Omental fat pad (tissue), 4 donors: Measurements from ENCODE around the gene ALDH1B1. TPM values are rescaled to one million over a fixed set of nuclear protein-coding genes. Genes with fewer than 3 reads are reported as not detected.

ENCODE experiments used
- ATAC-seq: fragments of 150-250 bp; one replicate; pipeline ENCODE4 v1.9.1; 2016; ENCODE audit warnings: mild to moderate bottlenecking, moderate library complexity; ENCODE audit not compliant: low FRiP score
- DNase-seq: peaks from one replicate; pipeline ENCODE4 v3.0.0-alpha.2; 2019; ENCODE audit warnings: low spot score
- CTCF ChIP-seq, 3 donors: fragments of 450-650 bp; IDR thresholded peaks; one replicate each; pipeline ENCODE4 v1.5.1; 2016 to 2017; ENCODE audit warnings: antibody characterized with exemption in 3 of 3, mild to moderate bottlenecking in 3 of 3, moderate library complexity in 2 of 3
- total RNA-seq, 4 donors: library from RNA; depleted of rRNA; stranded (reverse); fragments of >200 nt; gene quantifications; one replicate each; pipeline ENCODE4 v1.1.0, GENCODE V29; 2016

ALDH1B1 gene
- 10 to 100 TPM; 12.0 to 28.0 (median 21.1) TPM for total RNA-seq

GRCh38 chr9:38392235-38393127, at the start of gene ALDH1B1:
ALDH1B1 (plus strand) TSS chr9:38392702; CDS start chr9:38395749, 3,047 bp downstream.
- DNase-seq (peak; percentile 54), ATAC-seq (peak; percentile 98)
- TF ChIP-seq CTCF (IDR thresholded peaks at IDR 0.05) = no peak

GRCh38 chr9:38343037-38343436, 49.5 kb upstream of the ALDH1B1 start:
- ATAC-seq = no peak
- no peak for TF ChIP-seq CTCF (IDR thresholded peaks at IDR 0.05)
- no peak for DNase-seq

GRCh38 chr9:38343552-38343951, 49.0 kb upstream of the ALDH1B1 start:
- DNase-seq (no peak), ATAC-seq (no peak)
- TF ChIP-seq CTCF (IDR thresholded peaks at IDR 0.05) = no peak

GRCh38 chr9:38344566-38345324, 47.8 kb upstream of the ALDH1B1 start:
- ATAC-seq = no peak
- TF ChIP-seq CTCF (IDR thresholded peaks at IDR 0.05) = no peak
- DNase-seq = no peak

- no peak for TF ChIP-seq CTCF (IDR thresholded peaks at IDR 0.05)
- DNase-seq (no peak), ATAC-seq (no peak)
Measured at GRCh38 chr9:38345851-38346755, 46.4 kb upstream of the ALDH1B1 start.

GRCh38 chr9:38346811-38347210, 45.7 kb upstream of the ALDH1B1 start:
- TF ChIP-seq CTCF (IDR thresholded peaks at IDR 0.05) = no peak
- DNase-seq (no peak), ATAC-seq (no peak)
